Measurements from ENCODE around the gene ELL. TPM values are rescaled to one million over a fixed set of nuclear protein-coding genes. Genes with fewer than 3 reads are reported as not detected.
A peak's percentile ranks its signal among the peaks of the same experiment; 100 is the strongest.

ELL gene
- total and polyA plus RNA-seq, 9 of the 15 experiments (the other 6 are each of a cell fraction or from before 2014, with no cell fraction given), result 0.24 to 22.5 (median 4.1) TPM

GRCh38 chr19:18533058-18533457 is 11.2 kb upstream of the ELL start (continued):
- TF ChIP-seq, protein P1, sequence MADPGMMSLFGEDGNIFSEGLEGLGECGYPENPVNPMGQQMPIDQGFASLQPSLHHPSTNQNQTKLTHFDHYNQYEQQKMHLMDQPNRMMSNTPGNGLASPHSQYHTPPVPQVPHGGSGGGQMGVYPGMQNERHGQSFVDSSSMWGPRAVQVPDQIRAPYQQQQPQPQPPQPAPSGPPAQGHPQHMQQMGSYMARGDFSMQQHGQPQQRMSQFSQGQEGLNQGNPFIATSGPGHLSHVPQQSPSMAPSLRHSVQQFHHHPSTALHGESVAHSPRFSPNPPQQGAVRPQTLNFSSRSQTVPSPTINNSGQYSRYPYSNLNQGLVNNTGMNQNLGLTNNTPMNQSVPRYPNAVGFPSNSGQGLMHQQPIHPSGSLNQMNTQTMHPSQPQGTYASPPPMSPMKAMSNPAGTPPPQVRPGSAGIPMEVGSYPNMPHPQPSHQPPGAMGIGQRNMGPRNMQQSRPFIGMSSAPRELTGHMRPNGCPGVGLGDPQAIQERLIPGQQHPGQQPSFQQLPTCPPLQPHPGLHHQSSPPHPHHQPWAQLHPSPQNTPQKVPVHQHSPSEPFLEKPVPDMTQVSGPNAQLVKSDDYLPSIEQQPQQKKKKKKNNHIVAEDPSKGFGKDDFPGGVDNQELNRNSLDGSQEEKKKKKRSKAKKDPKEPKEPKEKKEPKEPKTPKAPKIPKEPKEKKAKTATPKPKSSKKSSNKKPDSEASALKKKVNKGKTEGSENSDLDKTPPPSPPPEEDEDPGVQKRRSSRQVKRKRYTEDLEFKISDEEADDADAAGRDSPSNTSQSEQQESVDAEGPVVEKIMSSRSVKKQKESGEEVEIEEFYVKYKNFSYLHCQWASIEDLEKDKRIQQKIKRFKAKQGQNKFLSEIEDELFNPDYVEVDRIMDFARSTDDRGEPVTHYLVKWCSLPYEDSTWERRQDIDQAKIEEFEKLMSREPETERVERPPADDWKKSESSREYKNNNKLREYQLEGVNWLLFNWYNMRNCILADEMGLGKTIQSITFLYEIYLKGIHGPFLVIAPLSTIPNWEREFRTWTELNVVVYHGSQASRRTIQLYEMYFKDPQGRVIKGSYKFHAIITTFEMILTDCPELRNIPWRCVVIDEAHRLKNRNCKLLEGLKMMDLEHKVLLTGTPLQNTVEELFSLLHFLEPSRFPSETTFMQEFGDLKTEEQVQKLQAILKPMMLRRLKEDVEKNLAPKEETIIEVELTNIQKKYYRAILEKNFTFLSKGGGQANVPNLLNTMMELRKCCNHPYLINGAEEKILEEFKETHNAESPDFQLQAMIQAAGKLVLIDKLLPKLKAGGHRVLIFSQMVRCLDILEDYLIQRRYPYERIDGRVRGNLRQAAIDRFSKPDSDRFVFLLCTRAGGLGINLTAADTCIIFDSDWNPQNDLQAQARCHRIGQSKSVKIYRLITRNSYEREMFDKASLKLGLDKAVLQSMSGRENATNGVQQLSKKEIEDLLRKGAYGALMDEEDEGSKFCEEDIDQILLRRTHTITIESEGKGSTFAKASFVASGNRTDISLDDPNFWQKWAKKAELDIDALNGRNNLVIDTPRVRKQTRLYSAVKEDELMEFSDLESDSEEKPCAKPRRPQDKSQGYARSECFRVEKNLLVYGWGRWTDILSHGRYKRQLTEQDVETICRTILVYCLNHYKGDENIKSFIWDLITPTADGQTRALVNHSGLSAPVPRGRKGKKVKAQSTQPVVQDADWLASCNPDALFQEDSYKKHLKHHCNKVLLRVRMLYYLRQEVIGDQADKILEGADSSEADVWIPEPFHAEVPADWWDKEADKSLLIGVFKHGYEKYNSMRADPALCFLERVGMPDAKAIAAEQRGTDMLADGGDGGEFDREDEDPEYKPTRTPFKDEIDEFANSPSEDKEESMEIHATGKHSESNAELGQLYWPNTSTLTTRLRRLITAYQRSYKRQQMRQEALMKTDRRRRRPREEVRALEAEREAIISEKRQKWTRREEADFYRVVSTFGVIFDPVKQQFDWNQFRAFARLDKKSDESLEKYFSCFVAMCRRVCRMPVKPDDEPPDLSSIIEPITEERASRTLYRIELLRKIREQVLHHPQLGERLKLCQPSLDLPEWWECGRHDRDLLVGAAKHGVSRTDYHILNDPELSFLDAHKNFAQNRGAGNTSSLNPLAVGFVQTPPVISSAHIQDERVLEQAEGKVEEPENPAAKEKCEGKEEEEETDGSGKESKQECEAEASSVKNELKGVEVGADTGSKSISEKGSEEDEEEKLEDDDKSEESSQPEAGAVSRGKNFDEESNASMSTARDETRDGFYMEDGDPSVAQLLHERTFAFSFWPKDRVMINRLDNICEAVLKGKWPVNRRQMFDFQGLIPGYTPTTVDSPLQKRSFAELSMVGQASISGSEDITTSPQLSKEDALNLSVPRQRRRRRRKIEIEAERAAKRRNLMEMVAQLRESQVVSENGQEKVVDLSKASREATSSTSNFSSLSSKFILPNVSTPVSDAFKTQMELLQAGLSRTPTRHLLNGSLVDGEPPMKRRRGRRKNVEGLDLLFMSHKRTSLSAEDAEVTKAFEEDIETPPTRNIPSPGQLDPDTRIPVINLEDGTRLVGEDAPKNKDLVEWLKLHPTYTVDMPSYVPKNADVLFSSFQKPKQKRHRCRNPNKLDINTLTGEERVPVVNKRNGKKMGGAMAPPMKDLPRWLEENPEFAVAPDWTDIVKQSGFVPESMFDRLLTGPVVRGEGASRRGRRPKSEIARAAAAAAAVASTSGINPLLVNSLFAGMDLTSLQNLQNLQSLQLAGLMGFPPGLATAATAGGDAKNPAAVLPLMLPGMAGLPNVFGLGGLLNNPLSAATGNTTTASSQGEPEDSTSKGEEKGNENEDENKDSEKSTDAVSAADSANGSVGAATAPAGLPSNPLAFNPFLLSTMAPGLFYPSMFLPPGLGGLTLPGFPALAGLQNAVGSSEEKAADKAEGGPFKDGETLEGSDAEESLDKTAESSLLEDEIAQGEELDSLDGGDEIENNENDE (IDR thresholded peaks at IDR 0.05; ENCODE audit: low read depth, low read length), result no peak
- TF ChIP-seq ZBTB9 (CRISPR knock-in tag; IDR thresholded peaks at IDR 0.05), result no peak
- peak; percentile 2 for TF ChIP-seq RBFOX2 (IDR thresholded peaks at IDR 0.05; ENCODE audit: low read depth, low read length)
- no peak for TF ChIP-seq NR3C1 (CRISPR knock-in tag; IDR thresholded peaks at IDR 0.05)
- 0 out of 4 replicates have a peak, but pooled peaks of 1 of the 2 experiments have one; percentile 23 for TF ChIP-seq KDM1A (IDR thresholded peaks at IDR 0.05)
- TF ChIP-seq BCOR (IDR thresholded peaks at IDR 0.05), result peak; percentile 76
